GDM1 (cell line): ENCODE results near the gene PRPH.
"Not testable (repeated sequence)": the region's sequence is repeated elsewhere in the genome, so short reads cannot be mapped to it uniquely, and the experiment has no call there.

Source experiments
- DNase-seq: peaks from one replicate; lab custom pipeline; 2025; lab: John Stamatoyannopoulos, UW

PRPH gene

DNA sequence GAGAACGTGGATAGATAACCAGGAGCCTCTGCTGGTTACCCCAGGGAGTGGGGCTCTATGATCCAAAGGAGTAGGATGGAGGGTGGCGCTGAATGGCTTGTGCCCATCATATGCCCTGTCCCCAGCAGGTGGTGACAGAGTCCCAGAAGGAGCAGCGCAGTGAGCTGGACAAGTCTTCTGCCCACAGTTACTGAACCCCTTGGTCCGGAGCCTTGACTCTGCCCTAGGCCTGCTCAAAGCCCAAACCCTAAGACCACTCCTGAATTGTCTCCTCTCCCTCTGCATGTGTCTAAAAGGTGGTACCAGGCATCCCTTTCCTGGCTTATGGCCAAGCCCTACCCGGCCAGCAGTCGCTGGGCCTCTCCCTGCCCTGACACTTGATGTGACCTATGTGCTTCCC, 3.2 kb downstream of the PRPH start:
- no peak for DNase-seq

DNA sequence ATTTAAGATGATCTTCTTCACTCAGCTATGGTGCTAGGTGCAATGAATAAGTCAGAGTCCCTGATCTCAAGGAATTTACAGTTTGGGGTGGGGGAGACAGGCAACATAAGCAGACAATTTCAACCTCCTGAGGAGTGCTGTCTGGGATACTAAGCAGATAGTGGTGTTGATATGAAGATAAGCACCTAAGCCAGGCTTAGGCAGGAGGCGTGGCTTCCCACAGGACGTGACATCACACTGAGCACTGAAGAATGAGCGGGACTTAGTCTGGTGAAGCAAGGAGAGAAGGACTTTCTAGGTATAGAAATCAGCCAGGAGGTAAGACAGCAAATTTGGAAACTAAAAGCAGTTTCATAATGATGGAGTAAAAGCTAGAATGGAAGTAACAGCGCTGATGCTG, 6.8 kb downstream of the PRPH start:
- DNase-seq = no peak

DNA sequence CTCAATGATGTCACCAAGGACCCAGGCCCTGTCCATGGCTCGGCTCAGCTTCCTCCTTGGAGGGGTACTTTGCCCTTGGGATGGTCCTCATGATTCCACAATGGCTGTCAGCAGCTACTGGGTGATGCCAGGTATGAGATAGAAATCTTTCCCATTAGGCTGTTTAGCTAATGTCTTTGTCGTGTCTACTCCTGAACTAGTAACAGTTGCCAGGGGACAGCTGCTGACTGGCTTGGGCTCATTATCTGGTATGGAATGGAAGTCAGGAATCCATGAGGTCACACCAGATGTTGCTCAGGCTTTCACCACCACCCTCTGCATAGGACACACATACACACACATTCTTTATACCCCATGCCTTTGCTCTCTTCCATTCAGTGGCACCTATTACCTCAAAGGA, 9.2 kb downstream of the PRPH start:
- DNase-seq = no peak

DNA sequence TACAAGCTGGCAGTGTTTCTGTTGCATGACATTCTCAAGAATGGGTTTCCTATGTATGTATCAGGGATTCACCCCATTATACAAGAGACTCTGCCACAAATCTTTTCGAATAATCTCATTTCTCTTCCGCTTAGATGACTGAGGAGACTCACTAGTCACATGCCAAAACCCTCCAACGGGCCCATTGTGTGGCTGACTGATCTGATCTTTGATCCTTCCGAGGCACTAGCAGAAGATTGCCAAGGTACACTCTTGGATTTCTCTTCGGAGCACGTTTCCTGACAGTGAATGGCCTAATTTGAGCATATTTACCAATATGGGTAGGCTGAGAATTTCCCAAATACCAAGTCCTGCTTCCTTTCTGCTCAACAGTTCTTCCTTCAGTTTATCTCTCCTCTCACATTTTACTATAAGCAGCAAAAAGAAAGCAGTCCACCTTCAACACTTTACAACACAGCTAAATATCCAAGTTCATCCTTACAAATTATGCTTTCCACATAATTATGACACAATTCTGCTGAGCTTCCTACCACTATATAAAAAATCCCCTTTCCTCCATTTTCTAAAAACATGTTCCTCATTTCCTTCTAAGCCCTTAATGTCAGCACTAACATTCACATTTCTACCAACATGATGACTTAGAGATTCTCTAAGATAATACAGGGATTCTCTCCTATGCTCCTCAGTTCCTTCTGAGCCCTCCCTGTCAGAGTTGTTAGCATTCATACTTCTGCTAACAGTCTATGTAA, 11.0 kb downstream of the PRPH start:
- DNase-seq = no peak

DNA sequence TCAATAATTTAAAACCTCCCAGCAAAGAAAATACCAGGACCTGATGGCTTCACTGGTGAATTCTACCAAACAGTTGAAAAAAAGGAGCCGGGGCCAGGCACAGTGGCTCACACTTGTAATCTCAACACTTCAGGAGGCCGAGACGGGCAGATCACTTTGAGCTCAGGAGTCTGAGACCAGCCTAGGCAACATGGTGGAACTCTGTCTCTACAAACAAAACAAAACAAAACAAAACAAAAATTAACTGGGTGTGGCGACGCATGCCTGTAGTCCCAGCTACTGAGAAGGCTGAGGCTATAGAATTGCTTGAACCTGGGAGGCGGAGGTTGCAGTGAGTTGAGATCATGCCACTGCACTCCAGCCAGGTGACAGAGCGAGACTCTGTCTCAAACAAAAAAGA, 14.4 kb downstream of the PRPH start:
- no peak for DNase-seq

DNA sequence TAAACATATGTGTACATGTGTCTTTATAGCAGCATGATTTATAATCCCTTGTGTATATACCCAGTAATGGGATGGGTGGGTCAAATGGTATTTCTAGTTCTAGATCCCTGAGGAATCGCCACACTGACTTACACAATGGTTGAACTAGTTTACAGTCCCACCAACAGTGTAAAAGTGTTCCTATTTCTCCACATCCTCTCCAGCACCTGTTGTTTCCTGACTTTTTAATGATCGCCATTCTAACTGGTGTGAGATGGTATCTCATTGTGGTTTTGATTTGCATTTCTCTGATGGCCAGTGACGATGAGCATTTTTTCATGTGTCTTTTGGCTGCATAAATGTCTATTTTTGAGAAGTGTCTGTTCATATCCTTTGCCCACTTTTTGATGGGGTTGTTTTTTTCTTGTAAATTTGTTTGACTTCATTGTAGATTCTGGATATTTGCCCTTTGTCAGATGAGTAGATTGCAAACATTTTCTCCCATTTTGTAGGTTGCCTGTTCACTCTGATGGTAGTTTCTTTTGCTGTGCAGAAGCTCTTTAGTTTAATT, 15.6 kb downstream of the PRPH start:
- not testable (repeated sequence) for DNase-seq

DNA sequence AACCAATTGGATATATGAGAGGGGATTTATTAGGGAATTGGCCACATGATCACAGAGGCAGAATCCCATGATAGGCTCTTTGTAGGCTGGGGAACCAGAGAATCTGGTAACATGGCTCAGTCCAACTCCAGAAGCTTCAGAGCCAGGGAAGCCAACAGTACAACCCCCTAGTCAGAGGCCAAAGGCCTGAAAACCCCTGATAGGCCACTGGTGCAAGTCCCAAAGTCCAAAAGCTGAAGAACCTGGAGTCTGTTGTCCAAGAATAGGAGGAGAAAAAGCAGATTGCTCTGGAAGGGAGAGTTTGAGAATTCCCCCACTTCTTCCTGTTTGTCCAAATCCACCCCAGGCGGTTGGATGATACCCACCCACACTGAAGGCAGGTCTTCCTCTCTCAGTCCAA, 19.9 kb downstream of the PRPH start:
- no peak for DNase-seq

DNA sequence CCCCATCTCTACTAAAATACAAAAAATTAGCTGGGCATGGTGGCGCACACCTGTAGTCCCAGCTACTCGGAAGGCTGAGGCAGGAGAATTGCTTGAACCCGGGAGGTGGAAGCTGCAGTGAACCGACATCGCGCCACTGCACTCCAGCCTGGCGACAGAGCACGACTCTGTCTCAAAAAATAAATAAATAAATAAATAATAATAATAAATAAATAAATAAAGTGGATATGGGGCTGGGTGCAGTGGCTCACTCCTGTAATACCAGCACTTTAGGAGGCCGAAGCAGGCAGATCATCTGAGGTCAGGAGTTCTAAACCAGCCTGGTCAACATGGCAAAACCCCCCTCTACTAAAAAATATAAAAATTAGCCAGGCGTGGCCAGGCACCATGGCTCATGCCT, 22.2 kb downstream of the PRPH start:
- not testable (repeated sequence) for DNase-seq

DNA sequence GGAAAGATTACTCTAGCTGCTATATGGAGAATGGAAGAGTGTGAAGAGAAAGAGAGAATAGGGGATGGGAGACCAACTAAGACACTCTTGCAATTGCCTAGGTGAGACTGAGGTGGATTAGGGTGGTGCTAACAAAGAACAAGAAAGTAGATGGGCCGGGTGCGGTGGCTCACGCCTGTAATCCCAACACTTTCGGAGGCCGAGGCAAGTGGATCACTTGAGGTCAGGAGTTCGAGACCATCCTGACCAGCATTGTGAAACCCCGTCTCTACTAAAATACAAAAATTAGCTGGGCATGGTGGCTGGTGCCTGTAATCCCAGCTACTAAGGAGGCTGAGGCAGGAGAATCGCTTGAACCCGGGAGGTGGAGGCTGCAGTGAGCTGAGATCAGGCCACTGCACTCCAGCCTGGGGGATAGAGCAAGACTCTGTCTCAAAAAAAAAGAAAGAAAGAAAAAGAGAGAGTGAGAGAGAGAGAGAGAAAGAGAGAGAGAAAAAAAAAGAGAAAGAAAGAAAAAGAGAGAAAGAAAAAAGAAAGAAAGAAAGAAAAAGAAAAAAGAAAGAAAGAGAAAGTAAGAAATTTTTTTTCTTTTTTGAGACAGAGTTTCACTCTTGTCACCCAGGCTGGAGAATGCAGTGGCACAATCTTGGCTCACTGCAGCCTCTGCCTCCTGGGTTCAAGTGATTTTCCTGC, 25.6 kb downstream of the PRPH start:
- DNase-seq = not testable (repeated sequence)

DNA sequence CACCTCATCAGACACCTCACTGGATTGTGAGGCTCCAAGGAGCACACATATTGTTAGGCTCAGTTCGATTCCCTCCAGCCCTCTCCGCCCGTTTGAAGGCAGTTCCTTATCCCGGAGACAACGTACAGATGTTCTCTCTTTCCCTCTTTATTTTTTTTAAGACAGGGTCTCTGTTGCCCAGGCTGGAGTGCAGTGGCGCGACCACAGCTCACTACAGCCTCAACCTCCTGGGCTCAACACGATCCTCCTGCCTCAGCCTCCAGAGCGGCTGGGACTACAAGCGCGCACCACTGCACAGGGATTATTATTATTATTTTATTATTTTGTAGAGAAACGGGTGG, 27.4 kb downstream of the PRPH start:
- DNase-seq = no peak

DNA sequence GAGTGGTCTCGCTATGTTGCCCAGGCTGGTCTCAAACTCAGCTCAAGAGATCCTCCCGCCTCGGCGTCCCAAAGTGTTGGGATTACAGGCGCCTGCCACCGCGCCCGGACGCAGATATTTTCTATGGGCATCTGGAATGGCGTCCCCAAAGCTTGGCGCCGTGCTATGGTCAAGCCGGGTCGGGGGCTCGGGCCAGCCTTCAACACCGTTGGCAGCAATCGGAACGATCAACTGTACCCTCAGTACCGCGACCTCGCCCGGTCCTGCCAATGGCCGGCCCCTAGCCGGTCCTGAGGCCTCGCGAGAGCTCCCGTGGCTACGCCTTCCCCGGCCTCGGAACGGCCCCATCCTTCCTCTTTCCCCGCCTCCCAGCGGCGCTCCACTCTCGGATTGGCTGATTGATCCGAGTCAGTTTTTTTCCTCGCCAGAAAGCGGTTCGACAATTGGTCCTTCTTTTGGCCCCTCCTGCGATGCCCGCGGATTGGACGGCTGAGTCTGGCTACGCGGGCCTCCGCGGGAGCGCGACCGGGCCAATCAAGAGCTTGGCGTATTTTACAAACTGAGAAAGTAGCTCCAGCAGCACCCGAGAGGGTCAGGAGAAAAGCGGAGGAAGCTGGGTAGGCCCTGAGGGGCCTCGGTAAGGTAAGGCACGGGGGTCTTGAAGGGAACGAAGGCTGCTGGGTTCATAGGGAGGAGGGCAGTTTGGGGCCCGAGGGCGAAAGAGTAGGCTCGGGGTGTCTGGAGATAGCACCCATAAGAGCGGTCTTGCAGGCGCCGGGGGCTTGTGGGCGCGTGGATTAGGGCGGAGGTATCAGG, 28.0 kb downstream of the PRPH start, which contains the start of gene TROAP:
Gene TROAP (plus strand): TSS at position 548 of the 816 bp plus-strand sequence. CDS start 354 bp downstream, outside the sequence.
- DNase-seq = peak; percentile 97

DNA sequence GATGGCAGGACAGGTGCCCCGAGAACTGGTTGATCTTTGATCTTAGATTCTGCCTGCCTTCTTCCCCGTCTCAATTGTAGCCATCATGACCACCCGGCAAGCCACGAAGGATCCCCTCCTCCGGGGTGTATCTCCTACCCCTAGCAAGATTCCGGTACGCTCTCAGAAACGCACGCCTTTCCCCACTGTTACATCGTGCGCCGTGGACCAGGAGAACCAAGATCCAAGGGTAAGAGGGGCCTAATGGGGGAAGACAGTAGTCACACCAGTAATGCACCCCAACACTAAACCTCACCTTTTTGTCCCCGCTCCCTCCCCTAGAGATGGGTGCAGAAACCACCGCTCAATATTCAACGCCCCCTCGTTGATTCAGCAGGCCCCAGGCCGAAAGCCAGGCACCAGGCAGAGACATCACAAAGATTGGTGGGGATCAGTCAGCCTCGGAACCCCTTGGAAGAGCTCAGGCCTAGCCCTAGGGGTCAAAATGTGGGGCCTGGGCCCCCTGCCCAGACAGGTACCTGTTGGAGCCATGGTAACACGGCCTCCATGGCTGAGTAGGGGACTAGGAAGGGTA, 28.7 kb downstream of the PRPH start:
- DNase-seq = no peak

DNA sequence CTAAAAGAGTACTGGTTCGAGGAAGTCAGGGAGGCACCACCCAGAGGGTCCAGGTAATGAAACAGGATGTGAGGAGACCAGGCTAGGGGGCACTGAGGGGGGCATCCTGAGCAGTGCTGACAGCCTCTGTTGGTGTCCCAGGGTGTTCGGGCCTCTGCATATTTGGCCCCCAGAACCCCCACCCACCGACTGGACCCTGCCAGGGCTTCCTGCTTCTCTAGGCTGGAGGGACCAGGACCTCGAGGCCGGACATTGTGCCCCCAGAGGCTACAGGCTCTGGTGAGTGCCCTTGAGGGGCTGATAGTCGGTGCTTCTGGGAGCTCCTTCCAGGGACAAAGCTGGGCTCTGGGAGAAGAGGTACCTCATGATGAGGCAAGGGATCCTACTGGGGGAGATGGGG, 30.7 kb downstream of the PRPH start:
- DNase-seq = no peak

DNA sequence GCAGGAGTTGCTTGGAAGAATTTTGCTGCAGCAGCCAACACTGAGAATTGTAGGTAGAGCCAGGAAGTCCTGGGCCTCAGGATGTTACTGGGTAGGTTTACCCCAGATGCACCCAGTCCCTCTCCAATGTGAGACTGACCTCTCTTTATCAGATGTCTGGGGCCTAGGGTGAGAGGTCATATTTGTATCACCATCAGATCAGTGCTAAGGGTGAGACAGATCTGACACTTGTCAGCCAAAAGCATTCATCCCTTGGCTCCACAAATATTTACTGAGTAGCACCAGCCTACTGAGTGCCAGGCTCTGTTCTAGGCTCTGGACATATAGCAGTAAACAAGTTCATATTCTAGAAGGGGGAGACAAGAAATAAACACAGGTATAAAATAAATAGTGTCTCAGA, 32.4 kb downstream of the PRPH start:
- no peak for DNase-seq

DNA sequence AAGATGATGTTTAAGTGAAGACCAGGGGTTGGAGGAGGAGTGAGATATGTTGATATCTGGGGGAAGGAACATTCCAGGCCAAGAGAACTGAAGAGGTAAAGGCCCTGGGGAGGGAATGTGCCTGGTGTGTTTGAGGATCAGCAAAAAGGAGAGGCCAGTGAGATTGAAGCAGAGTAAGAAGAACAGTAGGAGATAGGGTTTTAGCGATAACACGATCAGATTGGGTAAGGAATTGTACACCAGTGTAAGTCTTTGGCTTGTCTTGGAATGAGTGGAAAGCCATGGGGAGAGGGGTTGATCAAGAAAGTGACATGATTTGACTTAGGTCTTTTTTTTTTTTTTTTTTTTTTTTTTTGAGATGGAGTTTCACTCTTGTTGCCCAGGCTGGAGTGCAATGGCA, 32.9 kb downstream of the PRPH start:
- no peak for DNase-seq

DNA sequence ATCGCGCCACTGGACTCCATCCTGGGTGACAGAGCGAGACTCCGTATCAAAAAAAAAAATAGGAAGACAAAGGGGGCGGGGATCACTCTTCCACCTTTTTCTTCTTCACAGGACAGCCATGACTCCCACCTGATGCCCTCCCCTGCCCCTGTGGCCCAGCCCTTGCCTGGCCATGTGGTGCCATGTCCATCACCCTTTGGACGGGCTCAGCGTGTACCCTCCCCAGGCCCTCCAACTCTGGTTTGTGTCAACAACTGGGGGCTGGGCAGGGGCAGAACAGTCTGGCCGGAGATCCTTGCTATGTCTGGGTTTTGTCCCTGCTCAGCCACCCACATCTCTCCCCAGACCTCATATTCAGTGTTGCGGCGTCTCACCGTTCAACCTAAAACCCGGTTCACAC, 33.9 kb downstream of the PRPH start:
- DNase-seq = no peak

DNA sequence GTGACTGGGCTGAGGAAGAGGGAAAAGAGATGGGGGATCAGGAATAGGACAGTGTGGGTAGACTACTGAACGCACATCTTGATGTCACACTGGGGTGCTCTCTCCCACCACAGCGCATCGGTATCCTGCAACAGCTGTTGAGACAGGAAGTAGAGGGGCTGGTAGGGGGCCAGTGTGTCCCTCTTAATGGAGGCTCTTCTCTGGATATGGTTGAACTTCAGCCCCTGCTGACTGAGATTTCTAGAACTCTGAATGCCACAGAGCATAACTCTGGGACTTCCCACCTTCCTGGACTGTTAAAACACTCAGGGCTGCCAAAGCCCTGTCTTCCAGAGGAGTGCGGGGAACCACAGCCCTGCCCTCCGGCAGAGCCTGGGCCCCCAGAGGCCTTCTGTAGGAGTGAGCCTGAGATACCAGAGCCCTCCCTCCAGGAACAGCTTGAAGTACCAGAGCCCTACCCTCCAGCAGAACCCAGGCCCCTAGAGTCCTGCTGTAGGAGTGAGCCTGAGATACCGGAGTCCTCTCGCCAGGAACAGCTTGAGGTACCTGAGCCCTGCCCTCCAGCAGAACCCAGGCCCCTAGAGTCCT, 35.2 kb downstream of the PRPH start:
- DNase-seq = no peak

DNA sequence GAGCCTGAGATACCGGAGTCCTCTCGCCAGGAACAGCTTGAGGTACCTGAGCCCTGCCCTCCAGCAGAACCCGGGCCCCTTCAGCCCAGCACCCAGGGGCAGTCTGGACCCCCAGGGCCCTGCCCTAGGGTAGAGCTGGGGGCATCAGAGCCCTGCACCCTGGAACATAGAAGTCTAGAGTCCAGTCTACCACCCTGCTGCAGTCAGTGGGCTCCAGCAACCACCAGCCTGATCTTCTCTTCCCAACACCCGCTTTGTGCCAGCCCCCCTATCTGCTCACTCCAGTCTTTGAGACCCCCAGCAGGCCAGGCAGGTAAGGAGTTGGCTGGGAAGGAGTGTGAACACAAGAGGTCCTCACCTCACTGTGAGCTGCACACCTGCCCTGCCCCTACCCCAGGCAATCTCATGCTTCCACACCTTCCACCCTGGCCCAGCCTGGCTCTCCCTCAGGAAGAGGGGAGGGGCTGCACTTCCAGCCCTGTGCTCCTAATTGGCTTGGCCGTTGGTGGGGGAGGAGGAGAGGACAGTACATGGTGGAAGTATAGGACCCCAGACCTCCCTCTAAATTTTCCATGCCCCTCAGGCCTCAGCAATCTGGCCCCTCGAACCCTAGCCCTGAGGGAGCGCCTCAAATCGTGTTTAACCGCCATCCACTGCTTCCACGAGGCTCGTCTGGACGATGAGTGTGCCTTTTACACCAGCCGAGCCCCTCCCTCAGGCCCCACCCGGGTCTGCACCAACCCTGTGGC, 35.9 kb downstream of the PRPH start:
- no peak for DNase-seq

DNA sequence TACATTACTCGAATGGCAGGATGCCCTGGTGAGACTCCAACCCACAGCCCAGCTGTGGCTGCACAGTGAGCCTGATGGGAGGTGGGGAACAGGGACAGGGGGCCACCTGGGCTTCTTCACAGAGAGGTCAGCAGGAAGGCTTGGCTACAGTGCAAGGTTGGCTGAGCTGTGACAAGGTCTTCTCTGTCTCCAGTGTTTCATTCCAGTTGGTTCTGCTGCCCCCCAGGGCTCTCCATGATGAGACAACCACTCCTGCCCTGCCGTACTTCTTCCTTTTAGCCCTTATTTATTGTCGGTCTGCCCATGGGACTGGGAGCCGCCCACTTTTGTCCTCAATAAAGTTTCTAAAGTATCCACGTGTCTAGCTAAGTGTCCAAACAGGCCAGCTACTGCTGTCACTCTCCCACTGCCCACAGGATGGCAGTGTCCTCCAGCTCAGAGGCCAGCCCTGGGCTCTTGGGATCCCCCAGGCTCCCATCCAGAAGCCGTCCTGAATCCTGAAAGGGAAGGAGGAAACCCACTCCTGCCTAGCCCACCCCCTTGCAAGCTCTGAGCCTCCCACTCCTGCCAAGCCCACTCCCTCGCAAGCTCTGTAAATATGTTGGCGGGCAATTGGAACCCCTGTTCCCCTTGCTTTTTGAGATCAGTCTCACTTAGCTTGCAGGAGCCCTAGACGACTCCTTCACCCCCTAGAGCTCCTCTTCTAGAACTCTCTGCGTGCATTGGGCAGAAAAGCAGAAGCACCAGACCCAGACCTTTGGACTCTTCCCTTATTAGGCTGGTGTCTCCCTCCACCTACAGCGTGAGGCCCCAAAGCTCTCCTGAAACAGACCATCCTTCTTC, 36.7 kb downstream of the PRPH start:
- no peak for DNase-seq

DNA sequence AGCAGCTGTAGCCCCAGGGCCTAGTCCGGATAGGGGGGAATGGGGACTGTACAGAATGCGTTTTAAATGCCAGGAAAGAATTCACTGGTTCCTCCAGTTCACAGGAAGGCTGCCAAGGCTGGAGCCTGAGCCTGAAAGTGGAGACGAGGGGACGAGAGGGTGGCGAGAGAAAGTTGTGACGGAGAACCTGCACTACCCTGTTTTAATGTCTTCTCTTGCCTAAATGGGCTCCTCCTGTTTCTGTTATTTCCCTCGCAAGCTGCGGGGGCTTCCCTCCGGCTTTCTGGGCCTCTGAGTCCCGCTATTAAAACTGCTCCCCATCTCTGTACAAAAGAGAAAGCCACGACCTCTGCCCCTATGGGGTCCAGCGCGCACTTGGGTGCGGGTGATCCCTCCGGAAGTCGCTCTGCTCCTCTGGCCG, 37.5 kb downstream of the PRPH start:
- DNase-seq = no peak
